GM12878 (cell line): Measurements from ENCODE around the gene RPS23. TPM values are rescaled to one million over a fixed set of nuclear protein-coding genes. Genes with fewer than 3 reads are reported as not detected.

Experiments
- ATAC-seq: fragments of 200-7000 bp; cut with Tn5 transposase; 3 replicates; pipeline ENCODE4 v1.9.1; 2020; ENCODE audit warnings: mild to moderate bottlenecking, moderate library complexity
- BruUV-seq: library from RNA; stranded (reverse); fragments of 400-500 nt; replicated peaks from 2 replicates; lab custom pipeline; 2021; lab: Mats Ljungman, UMichigan
- CTCF ChIA-PET: fragments of 300-600 bp; sonication (Branson Sonifier 250); formaldehyde crosslinking; extraction: SDS; loops from one replicate; lab custom pipeline; 2021; ENCODE audit warnings: inconsistent platforms; lab: Yijun Ruan, JAX
- POLR2A ChIA-PET: fragments of 350-600 bp; formaldehyde crosslinking; extraction: SDS; loops from one replicate; lab custom pipeline; 2021; ENCODE audit warnings: inconsistent platforms; lab: Charles Lee
- RAD21 ChIA-PET: fragments of 300-600 bp; sonication (Branson Sonifier 250); formaldehyde crosslinking; loops from one replicate; lab custom pipeline; 2023; ENCODE audit warnings: antibody characterized with exemption; ENCODE audit not compliant: unreplicated experiment; lab: Charles Lee
- SMC1A ChIA-PET: fragments of 300-600 bp; sonication (Branson Sonifier 250); formaldehyde crosslinking; loops from one replicate; lab custom pipeline; 2023; ENCODE audit not compliant: unreplicated experiment, uncharacterized antibody; lab: Charles Lee
- DNase-seq: peaks from one replicate; pipeline ENCODE4 v3.0.0-alpha.2; 2011; ENCODE audit warnings: low read depth, low spot score
- FAIRE-seq: peaks from 3 replicates; lab custom pipeline; 2011; peaks lifted over from hg19 to GRCh38; lab: Jason Lieb, UNC
- H2AFZ ChIP-seq: 2 replicates; pipeline ENCODE4 v1.6.0; 2011; ENCODE audit warnings: low read depth, low read length, control low read depth; ENCODE audit not compliant: control insufficient read depth
- H3K27ac ChIP-seq: 2 replicates; pipeline ENCODE4 v1.5.1; 2011; ENCODE audit warnings: control low read depth; ENCODE audit not compliant: control insufficient read depth, insufficient read depth
- H3K27me3 ChIP-seq, 2 experiments: replicated peaks in 1 of 2; 2 replicates each; pipeline versions ENCODE4 v1.6.0 to v1.6.1; 2011; ENCODE audit warnings: low read length in 1 of 2; ENCODE audit not compliant: control insufficient read depth in 2 of 2, insufficient read depth in 2 of 2
- H3K36me3 ChIP-seq, 2 experiments: 2 replicates each; pipeline ENCODE4 v1.5.1; 2011; ENCODE audit warnings: low read length in 1 of 2; ENCODE audit not compliant: control insufficient read depth in 2 of 2, insufficient read depth in 2 of 2
- H3K4me1 ChIP-seq: 2 replicates; pipeline ENCODE4 v1.6.1; 2011; ENCODE audit warnings: mild to moderate bottlenecking, low read length, moderate library complexity, mixed read lengths; ENCODE audit not compliant: control insufficient read depth, insufficient read depth
- H3K4me2 ChIP-seq: 2 replicates; pipeline ENCODE4 v1.6.0; 2011; ENCODE audit warnings: control low read depth; ENCODE audit not compliant: control insufficient read depth, insufficient read depth
- H3K4me3 ChIP-seq: fragments of 200-600 bp; sonication (generic); 2 replicates; pipeline ENCODE4 v1.5.1; 2016
- H3K79me2 ChIP-seq: 2 replicates; pipeline ENCODE4 v1.6.0; 2011; ENCODE audit warnings: low read length; ENCODE audit not compliant: control insufficient read depth, insufficient read depth
- H3K9ac ChIP-seq: 2 replicates; pipeline ENCODE4 v1.8.0; 2011; ENCODE audit warnings: low read length, control low read depth, mixed read lengths; ENCODE audit not compliant: control insufficient read depth, insufficient read depth
- H3K9me3 ChIP-seq: replicated peaks from 3 replicates; pipeline ENCODE4 v1.5.1; 2011; ENCODE audit warnings: mild to moderate bottlenecking, low read length; ENCODE audit not compliant: control insufficient read depth, insufficient read depth
- H4K20me1 ChIP-seq: 2 replicates; pipeline ENCODE4 v1.6.0; 2011; ENCODE audit not compliant: control insufficient read depth, insufficient read depth
- ZBTB11 ChIP-seq: fragments of 450-650 bp; formaldehyde crosslinking; IDR thresholded peaks from 2 replicates; pipeline ENCODE4 v1.5.0; 2022; ENCODE audit warnings: mild to moderate bottlenecking, missing genetic modification characterization
- WGBS: methylation state at CpG from one replicate; pipeline ENCODE4 v1.1.6; 2016; ENCODE audit warnings: low lambda C conversion rate; ENCODE audit not compliant: insufficient replicate concordance, insufficient coverage; ENCODE audit errors: missing lambda C conversion rate; 5-methylcytosine and 5-hydroxymethylcytosine counted together
- in situ Hi-C: fragments of 300-500 bp; cut with MboI; formaldehyde crosslinking; loops from 9 replicates; pipeline ENCODE4 v1.14.3; 2018; ENCODE audit warnings: mixed read lengths
- intact Hi-C: fragments of 100-400 bp; cut with micrococcal nuclease; formaldehyde crosslinking; loops from one replicate; pipeline ENCODE4 v1.14.2; 2022; ENCODE audit not compliant: unreplicated experiment
- polyA plus RNA-seq, 11 experiments: library from polyadenylated mRNA; depleted of rRNA in 4 of 11; unstranded in 6 of 11; stranded (reverse) in 5 of 11; fragments of >200 nt; fragmentation: Nextera tagmentation in 4 of 11; fragmentation: Illumina TruSeq in 1 of 11; extraction: Ambion mirVana in 4 of 11; extraction: Trizol in 1 of 11; gene quantifications; 1 replicate in 1 of 11; 2 replicates in 10 of 11; pipeline versions ENCODE4 v1.2.1 to v1.2.3, GENCODE V29; 2011 to 2016; ENCODE audit warnings: inconsistent platforms in 2 of 11, missing spikeins in 2 of 11, low read depth in 1 of 11
- total RNA-seq, 4 experiments: library from RNA; depleted of rRNA in 3 of 4; stranded (reverse); fragments of >200 nt in 3 of 4; fragmentation: Illumina TruSeq in 1 of 4; extraction: Trizol in 1 of 4; gene quantifications; 2 replicates each; pipeline versions ENCODE4 v1.2.1 to v1.2.3, GENCODE V29; 2013 to 2021
- TF ChIP-seq, protein P1 (sequence below): fragments of 450-650 bp; conservative IDR thresholded peaks from 2 replicates; pipeline ENCODE4 v1.6.1; 2017; ENCODE audit warnings: mild to moderate bottlenecking, moderate library complexity
- TF ChIP-seq, protein P2 (sequence below): fragments of 450-650 bp; IDR thresholded peaks from 2 replicates; pipeline ENCODE4 v1.6.1; 2016; ENCODE audit warnings: mild to moderate bottlenecking

Gene RPS23
- total and polyA plus RNA-seq, 10 of the 15 experiments (the other 5 are each of a cell fraction or from before 2014, with no cell fraction given), result 2,489 to 8,145 (median 5,256) TPM

DNA sequence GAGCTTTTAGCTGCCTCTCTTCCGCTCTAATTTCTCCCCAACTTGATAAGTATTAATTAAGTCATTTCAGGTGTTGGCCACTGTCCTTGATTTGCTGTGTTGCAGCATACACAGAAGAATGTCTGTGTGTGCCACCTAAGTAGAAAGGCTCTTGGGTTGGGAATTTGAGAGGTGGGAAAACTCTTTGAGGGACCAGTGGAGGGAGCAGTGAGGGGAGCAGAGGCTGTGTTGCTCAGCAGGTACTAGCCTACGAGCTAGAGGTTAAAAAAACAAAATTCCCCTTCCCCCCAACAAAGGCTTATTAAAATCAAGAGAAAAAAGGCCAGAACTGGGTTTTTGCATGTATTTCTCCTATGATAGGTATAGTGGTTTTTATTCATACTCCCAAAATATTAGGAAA is 20.9 kb downstream of the RPS23 start (continued):
- TF ChIP-seq ZBTB11 (CRISPR knock-in tag), result no peak

GRCh38 chr5:82255844-82256243 is 22.3 kb downstream of the RPS23 start:
- DNase-seq (no peak), ATAC-seq (peak; percentile 24; the same call in 2 of the 3 replicates)
- Histone ChIP-seq H3K36me3 (no peaks in the 10 kb centered on the region), H3K79me2 (no peaks in the 10 kb centered on the region), H3K27me3 (no peaks in the 10 kb centered on the region), H2AFZ (no peak overlapping the region), H3K9ac (no peak overlapping the region), H3K9me3 (no peaks in the 10 kb centered on the region), H3K27ac (no peak overlapping the region), H3K4me2 (no peak overlapping the region), H3K4me3 (no peak overlapping the region), H3K4me1 (no peaks in the 10 kb centered on the region), H4K20me1 (no peaks in the 10 kb centered on the region)
- ChIA-PET RAD21 (interaction anchor here (0.7 kb wide), 1 partner anchor 9 kb away, joined by 3 read pairs; no protein-coding TSS in a partner anchor), SMC1A (interaction anchor here (0.6 to 2.4 kb wide), 11 partner anchors 8 to 747 kb away, joined by 3 to 10 read pairs (median 3); no protein-coding TSS in a partner anchor), POLR2A (no interaction called here), CTCF (interaction anchor here (0.5 to 3.1 kb wide), 8 partner anchors 9 to 1345 kb away, joined by 3 to 12 read pairs (median 4); no protein-coding TSS in a partner anchor)
- in situ Hi-C loops (no loop called here), intact Hi-C loops (no loop called here)
- BruUV-seq, result no TSS peak
- WGBS, result 9% methylated on average over 1 of the region's 1 CpG
- TF ChIP-seq, protein P1, sequence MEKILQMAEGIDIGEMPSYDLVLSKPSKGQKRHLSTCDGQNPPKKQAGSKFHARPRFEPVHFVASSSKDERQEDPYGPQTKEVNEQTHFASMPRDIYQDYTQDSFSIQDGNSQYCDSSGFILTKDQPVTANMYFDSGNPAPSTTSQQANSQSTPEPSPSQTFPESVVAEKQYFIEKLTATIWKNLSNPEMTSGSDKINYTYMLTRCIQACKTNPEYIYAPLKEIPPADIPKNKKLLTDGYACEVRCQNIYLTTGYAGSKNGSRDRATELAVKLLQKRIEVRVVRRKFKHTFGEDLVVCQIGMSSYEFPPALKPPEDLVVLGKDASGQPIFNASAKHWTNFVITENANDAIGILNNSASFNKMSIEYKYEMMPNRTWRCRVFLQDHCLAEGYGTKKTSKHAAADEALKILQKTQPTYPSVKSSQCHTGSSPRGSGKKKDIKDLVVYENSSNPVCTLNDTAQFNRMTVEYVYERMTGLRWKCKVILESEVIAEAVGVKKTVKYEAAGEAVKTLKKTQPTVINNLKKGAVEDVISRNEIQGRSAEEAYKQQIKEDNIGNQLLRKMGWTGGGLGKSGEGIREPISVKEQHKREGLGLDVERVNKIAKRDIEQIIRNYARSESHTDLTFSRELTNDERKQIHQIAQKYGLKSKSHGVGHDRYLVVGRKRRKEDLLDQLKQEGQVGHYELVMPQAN, result no peak
- TF ChIP-seq, protein P2, sequence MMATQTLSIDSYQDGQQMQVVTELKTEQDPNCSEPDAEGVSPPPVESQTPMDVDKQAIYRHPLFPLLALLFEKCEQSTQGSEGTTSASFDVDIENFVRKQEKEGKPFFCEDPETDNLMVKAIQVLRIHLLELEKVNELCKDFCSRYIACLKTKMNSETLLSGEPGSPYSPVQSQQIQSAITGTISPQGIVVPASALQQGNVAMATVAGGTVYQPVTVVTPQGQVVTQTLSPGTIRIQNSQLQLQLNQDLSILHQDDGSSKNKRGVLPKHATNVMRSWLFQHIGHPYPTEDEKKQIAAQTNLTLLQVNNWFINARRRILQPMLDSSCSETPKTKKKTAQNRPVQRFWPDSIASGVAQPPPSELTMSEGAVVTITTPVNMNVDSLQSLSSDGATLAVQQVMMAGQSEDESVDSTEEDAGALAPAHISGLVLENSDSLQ, result peak; percentile 29; the same call in 1 of the 2 replicates
- TF ChIP-seq, all 136 proteins: peak for 1
- no peak for FAIRE-seq
